Measurements from ENCODE around the gene GLMP.

Gene GLMP

DNA sequence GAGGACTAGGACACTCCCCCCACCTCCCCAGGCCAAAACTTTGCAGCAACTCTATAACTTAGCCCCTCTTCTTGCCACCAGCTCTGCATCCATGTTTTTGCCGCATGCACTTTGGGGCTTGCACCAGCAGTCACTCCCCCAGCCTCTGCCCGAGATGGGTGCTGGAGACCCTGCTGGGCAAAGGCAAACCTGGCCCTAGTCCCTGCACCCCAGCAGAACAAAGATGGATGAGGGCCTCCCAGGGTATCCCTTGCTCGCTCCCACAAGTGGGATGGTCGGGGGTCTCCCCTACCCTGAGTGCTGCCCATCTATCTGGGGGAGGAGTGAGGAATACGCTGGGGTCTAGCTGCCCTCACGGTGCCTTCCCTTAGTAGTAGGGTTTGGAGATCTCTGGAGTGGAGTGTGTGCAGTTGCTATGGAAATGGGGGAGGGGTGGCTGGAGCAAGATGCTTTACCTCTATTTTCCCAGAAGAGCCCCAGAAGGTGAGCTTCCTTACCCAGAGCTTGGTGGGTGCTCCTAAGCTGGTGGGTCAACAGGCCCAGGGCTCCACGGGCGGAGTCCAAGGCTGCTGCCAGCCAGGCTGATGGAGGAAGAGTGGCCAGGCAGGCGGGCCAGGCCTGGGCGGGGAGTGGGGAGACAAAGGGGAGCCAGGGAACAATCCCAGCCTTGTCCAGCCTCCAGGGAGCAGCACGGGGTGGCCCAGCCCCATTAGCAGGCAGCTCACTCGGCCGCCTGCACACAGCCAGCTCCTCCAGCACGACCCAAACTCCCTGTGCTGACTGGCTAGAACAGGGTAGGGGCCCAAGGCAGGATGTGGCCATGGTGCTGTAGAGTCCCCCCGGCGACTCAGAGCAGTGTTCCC, 47.8 kb downstream of the GLMP start, which contains the start of gene PAQR6:
Gene PAQR6, minus strand, starts transcription at position 597 of the 863 bp plus-strand sequence. CDS start 1,325 bp downstream, outside the sequence.
- no peak for DNase-seq (ENCODE audit: low read depth)

DNA sequence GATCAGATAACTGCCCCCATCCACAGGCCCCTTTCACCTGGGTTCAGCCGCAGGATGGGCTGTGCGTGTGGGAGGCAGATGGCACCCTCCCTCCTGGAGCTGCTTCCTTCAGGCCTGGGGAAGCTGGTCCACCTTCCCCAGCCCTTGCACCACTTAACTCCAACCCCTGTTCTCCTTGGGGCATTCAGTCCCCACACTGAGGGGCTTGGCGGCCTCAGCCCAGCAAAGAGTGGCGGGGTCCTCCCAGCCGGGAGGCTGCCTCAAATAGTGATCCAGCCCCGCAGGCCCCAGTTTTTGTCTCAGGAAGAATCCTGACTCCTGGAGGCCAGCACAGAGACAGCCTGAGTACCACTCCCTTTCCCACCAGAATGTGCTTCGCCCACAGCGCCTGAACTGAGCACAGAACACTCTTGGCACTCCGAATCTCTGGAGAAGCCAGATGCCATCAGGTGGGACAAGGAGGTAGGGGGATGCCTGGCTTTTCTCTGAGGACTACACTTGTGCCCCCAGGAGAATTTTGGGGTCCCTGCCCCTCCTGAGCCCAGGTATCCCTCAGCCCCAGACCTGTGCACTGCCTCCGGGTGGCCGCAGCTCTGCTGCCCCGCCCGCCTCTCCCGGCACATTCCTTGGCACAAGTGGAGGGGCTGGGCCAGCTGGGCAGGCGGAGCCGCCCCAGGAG, 48.6 kb downstream of the GLMP start:
- DNase-seq (ENCODE audit: low read depth) = no peak

DNA sequence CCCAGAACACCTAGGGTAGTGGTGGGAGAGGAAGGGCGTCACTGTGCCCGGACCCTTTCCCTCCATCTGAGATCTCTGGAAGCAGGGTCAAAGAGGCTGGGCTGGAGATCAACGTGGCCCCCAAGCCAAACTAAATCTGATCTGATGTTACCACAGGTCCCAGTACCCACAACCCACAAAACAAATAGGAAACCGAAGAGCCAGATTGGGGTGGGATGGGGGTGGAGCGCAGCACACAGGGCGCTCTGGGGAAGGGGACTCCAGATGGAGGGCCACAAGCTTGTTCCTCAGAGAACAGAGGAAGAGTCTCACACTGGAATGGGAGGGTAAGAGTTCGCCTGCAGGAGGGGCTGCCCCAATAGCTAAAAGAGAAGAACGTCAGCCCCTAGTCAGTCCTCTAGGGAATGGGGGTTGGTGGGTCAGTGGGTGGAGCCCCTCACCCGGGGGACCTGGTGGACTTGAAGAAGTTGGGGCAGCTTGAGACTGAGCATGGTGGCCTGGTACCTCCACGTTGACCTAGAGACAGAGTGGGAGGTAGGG, 49.2 kb downstream of the GLMP start:
- DNase-seq (ENCODE audit: low read depth) = no peak

DNA sequence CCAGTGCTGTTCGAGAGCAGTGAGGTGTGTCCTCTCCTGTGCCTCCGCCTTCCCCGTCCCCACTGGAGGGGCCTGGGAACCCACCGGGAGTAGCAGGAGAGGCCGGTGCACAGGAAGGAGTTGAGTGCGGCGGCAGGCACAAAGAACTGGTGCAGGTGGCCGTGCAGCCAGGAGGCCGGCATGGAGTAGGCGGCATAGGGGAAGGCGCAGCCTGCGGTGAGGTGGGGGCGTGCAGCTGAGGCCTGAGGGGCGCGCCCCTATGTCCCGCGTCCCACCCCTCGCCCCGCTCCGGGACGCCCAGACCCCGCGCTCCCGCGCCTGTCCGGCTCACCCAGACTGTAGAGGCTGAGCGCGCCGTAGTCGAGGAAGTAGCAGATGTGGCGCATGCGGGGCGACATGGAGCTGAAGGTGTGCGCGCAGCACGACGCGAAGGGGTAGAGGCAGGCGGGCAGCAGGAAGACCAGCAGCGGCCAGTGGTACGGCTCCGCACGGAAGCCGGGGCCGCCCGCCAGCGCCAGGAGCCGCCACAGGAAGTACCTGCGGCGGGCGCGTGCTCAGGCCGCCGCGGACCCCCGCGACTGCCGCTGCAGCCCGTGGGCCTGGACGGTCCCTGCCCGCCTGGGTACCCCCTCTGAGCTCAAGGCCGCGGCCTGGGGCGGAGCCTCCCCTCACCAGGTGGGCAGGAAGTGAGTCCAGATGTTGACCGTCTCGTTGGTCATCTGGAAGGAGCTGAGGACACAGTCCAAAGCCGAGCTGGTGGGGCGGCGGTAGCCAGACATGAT, 49.8 kb downstream of the GLMP start:
- no peak for DNase-seq (ENCODE audit: low read depth)

DNA sequence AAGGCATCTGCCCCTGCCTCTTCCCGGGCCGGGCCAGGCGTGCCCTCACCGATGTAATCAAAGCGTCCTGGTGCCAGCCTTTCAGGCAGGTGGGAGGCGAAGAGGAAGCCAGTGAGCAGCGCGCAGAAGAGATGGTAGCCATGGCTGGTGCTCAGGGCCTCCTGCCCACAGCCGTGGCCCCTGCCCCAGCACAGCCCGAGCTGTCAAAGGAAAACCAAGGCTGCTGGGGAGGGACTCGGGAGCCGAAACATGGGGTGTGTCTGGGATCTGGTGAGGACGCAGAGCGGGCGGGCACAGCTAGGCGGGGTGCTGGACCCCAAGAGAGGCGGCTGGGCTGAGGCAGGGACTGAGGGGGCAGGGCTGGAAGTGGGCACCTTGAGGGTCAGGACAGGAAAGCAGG, 50.8 kb downstream of the GLMP start:
- no peak for DNase-seq (ENCODE audit: low read depth)

DNA sequence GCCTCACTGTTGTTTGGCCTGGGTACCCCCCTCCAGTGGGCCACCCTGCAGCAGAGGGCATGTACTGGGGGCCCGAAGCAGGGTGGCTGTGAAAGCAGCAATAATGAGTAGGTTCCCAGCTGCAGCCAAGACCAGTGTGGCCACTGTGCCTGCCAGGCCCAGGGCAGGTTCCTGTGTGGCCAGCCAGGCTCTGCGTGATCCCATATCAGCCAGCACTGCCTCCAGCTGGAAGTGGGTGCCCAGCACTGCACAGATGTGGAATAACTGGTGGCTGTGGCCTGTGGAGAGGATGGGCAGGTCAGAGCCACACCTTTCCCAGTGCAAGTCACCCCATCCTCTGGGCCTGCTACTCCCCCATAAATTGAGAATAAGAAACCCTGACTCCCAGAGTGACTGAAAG, 51.4 kb downstream of the GLMP start:
- no peak for DNase-seq (ENCODE audit: low read depth)

DNA sequence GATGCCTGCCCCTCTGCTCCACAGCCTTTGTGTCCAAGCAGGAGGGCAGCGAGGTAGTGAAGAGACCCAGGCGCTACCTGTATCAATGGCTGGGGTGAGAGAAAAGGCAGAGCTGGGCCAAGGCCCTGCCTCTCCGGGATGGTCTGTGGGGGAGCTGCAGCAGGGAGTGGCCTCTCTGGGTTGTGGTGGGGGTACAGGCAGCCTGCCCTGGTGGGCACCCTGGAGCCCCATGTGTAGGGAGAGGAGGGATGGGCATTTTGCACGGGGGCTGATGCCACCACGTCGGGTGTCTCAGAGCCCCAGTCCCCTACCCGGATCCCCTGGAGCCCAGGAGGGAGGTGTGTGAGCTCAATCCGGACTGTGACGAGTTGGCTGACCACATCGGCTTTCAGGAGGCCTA, 52.7 kb downstream of the GLMP start:
- DNase-seq (ENCODE audit: low read depth) = no peak
